SU-DHL-6 (cell line): Measurements from ENCODE around the gene PLEKHD1.

Experiments
- EZH2phosphoT487 ChIP-seq: fragments of 200-600 bp; sonication (generic), shearing (Covaris generic); conservative IDR thresholded peaks from 2 replicates; pipeline ENCODE4 v1.6.1; 2018; ENCODE audit warnings: mild to moderate bottlenecking, antibody characterized with exemption, low read length, moderate library complexity, mixed read lengths
- TF ChIP-seq, protein P1 (sequence below): fragments of 200-600 bp; sonication (generic); IDR thresholded peaks from one replicate; pipeline ENCODE4 v1.5.1; 2017; ENCODE audit warnings: antibody characterized with exemption, mild to moderate bottlenecking, low read length, moderate library complexity; ENCODE audit not compliant: insufficient read depth, poor library complexity, severe bottlenecking

DNA sequence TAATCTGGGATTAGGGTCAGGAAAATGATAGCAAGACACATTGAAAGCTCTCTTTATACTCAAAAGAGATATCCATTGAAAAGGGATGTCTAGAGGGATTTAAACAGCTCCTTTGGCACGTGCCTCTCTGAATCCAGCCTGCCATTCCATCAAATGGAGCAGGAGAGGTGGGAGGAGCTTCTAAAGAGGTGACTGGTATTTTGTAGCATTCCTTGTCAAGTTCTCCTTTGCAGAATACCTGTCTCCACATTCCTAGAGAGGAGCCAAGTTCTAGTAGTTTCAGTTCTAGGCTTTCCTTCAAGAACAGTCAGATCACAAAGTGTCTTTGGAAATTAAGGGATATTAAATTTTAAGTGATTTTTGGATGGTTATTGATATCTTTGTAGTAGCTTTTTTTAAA is 25.4 kb upstream of the PLEKHD1 start:
- TF ChIP-seq, protein P1, sequence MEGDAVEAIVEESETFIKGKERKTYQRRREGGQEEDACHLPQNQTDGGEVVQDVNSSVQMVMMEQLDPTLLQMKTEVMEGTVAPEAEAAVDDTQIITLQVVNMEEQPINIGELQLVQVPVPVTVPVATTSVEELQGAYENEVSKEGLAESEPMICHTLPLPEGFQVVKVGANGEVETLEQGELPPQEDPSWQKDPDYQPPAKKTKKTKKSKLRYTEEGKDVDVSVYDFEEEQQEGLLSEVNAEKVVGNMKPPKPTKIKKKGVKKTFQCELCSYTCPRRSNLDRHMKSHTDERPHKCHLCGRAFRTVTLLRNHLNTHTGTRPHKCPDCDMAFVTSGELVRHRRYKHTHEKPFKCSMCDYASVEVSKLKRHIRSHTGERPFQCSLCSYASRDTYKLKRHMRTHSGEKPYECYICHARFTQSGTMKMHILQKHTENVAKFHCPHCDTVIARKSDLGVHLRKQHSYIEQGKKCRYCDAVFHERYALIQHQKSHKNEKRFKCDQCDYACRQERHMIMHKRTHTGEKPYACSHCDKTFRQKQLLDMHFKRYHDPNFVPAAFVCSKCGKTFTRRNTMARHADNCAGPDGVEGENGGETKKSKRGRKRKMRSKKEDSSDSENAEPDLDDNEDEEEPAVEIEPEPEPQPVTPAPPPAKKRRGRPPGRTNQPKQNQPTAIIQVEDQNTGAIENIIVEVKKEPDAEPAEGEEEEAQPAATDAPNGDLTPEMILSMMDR: no peak
- no peak for TF ChIP-seq EZH2phosphoT487
